ENCODE results near the gene SELENON. TPM values are rescaled to one million over a fixed set of nuclear protein-coding genes. Genes with fewer than 3 reads are reported as not detected.
A peak's percentile ranks its signal among the peaks of the same experiment; 100 is the strongest.

Gene SELENON
- polyA plus RNA-seq, 1 of the 3 experiments (the other 2 are of a cell fraction): 56.2 TPM

DNA sequence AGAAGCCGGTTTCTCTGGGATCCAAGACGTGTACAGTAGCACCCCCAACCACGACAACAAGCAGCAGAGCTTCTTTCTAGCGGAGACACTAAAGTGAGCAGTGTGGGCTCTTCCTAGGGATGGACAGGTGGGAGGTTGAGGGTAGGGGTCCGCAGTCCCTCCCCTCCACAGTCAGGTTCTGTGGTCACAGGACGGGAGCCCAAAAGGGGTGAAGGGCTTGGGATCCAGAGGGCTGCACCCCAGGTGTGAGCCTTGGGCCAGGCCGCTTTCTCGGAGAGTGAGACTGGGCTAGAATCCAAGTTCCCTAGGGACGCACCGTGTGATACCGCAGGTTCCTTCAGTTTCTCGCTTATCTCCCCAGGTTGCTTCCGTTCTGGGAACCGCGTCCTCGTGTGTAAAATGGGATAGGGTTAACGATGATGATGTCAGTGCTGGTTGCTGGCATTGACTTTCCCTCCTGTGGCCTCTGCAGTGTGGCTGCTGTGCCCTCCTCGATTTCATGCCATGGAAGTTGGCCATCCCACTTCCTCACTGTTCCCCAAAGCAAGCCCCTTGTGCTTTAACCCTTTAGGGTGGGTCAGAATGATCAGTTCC is 17.3 kb upstream of the SELENON start (continued):
- TF ChIP-seq, protein P1, sequence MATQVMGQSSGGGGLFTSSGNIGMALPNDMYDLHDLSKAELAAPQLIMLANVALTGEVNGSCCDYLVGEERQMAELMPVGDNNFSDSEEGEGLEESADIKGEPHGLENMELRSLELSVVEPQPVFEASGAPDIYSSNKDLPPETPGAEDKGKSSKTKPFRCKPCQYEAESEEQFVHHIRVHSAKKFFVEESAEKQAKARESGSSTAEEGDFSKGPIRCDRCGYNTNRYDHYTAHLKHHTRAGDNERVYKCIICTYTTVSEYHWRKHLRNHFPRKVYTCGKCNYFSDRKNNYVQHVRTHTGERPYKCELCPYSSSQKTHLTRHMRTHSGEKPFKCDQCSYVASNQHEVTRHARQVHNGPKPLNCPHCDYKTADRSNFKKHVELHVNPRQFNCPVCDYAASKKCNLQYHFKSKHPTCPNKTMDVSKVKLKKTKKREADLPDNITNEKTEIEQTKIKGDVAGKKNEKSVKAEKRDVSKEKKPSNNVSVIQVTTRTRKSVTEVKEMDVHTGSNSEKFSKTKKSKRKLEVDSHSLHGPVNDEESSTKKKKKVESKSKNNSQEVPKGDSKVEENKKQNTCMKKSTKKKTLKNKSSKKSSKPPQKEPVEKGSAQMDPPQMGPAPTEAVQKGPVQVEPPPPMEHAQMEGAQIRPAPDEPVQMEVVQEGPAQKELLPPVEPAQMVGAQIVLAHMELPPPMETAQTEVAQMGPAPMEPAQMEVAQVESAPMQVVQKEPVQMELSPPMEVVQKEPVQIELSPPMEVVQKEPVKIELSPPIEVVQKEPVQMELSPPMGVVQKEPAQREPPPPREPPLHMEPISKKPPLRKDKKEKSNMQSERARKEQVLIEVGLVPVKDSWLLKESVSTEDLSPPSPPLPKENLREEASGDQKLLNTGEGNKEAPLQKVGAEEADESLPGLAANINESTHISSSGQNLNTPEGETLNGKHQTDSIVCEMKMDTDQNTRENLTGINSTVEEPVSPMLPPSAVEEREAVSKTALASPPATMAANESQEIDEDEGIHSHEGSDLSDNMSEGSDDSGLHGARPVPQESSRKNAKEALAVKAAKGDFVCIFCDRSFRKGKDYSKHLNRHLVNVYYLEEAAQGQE (IDR thresholded peaks at IDR 0.05; ENCODE audit: low read depth, low read length): no peak
- TF ChIP-seq TEAD4 (IDR thresholded peaks at IDR 0.05; ENCODE audit: borderline replicate concordance, insufficient read depth) (no peak), USF1 (IDR thresholded peaks at IDR 0.05; ENCODE audit: borderline replicate concordance, low read depth) (no peak), GABPA (IDR thresholded peaks at IDR 0.05; ENCODE audit: low read depth) (no peak), FOSL2 (IDR thresholded peaks at IDR 0.05; ENCODE audit: borderline replicate concordance, low read depth) (no peak), RXRA (IDR thresholded peaks at IDR 0.05; ENCODE audit: borderline replicate concordance, low read depth) (no peak)

DNA sequence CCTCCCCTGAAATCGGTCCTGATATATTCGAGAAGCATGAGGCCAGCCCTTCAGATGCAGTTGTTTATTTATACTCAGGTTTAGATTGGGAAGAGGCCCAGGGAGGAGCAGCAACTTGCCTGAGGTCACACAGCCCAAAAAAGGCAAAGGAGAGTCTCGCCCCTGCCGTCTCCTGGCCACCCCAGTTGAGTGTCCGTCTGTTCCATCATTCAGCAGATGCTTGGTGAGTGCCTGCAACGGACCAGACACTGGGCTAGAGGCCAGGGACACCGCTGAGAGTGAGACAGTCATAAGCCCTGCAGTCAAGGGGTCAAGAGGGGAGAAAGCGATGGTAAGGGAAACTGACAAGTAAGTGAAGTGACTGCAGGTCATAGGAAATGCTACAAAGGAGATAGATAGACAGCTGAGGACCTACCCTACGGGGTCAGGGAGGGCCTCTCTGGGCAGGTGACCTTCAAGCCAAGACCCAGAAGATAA is 15.4 kb upstream of the SELENON start:
- ChIA-PET CTCF (interaction anchor here (0.6 to 1.6 kb wide), 3 partner anchors 12 to 124 kb away, joined by 3 to 5 read pairs (median 3); no protein-coding TSS in a partner anchor), POLR2A (no interaction called here)
- H3F3A ChIP-seq (replicated peaks; ENCODE audit: insufficient read depth): no peaks in the 10 kb centered on the region
- H3K27me3 ChIP-seq (ENCODE audit: insufficient read depth): no peaks in the 10 kb centered on the region; the same call in 1 of the 2 replicates
- no peak overlapping the region for H3K4me2 ChIP-seq
- no peak overlapping the region for H2AFZ ChIP-seq (ENCODE audit: low read depth)
- TF ChIP-seq, protein P2, sequence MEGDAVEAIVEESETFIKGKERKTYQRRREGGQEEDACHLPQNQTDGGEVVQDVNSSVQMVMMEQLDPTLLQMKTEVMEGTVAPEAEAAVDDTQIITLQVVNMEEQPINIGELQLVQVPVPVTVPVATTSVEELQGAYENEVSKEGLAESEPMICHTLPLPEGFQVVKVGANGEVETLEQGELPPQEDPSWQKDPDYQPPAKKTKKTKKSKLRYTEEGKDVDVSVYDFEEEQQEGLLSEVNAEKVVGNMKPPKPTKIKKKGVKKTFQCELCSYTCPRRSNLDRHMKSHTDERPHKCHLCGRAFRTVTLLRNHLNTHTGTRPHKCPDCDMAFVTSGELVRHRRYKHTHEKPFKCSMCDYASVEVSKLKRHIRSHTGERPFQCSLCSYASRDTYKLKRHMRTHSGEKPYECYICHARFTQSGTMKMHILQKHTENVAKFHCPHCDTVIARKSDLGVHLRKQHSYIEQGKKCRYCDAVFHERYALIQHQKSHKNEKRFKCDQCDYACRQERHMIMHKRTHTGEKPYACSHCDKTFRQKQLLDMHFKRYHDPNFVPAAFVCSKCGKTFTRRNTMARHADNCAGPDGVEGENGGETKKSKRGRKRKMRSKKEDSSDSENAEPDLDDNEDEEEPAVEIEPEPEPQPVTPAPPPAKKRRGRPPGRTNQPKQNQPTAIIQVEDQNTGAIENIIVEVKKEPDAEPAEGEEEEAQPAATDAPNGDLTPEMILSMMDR (IDR thresholded peaks at IDR 0.05): no peak
- TF ChIP-seq TCF12 (IDR thresholded peaks at IDR 0.05) (no peak), FOXJ3 (CRISPR knock-in tag; IDR thresholded peaks at IDR 0.05) (no peak; the same call in 1 of the 2 replicates), TEAD4 (IDR thresholded peaks at IDR 0.05; ENCODE audit: borderline replicate concordance, insufficient read depth) (no peak), SMC3 (IDR thresholded peaks at IDR 0.05; ENCODE audit: low read depth, low read length) (no peak), ELF1 (IDR thresholded peaks at IDR 0.05) (no peak), MXI1 (IDR thresholded peaks at IDR 0.05; ENCODE audit: low read depth, low read length) (no peak), EZH2phosphoT487 (IDR thresholded peaks at IDR 0.05; ENCODE audit: borderline replicate concordance, low read depth) (no peak), RFX5 (IDR thresholded peaks at IDR 0.05; ENCODE audit: low read length) (no peak), RCOR1 (IDR thresholded peaks at IDR 0.05; ENCODE audit: low read length) (no peak; the same call in 1 of the 2 replicates), JUND (IDR thresholded peaks at IDR 0.05) (no peak), FOSL2 (IDR thresholded peaks at IDR 0.05; ENCODE audit: borderline replicate concordance, low read depth) (no peak)
- TF ChIP-seq, protein P3, sequence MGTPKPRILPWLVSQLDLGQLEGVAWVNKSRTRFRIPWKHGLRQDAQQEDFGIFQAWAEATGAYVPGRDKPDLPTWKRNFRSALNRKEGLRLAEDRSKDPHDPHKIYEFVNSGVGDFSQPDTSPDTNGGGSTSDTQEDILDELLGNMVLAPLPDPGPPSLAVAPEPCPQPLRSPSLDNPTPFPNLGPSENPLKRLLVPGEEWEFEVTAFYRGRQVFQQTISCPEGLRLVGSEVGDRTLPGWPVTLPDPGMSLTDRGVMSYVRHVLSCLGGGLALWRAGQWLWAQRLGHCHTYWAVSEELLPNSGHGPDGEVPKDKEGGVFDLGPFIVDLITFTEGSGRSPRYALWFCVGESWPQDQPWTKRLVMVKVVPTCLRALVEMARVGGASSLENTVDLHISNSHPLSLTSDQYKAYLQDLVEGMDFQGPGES (IDR thresholded peaks at IDR 0.05; ENCODE audit: low read depth, low read length): no peak
- TF ChIP-seq, protein P4, sequence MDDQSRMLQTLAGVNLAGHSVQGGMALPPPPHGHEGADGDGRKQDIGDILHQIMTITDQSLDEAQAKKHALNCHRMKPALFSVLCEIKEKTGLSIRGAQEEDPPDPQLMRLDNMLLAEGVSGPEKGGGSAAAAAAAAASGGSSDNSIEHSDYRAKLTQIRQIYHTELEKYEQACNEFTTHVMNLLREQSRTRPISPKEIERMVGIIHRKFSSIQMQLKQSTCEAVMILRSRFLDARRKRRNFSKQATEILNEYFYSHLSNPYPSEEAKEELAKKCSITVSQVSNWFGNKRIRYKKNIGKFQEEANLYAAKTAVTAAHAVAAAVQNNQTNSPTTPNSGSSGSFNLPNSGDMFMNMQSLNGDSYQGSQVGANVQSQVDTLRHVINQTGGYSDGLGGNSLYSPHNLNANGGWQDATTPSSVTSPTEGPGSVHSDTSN (IDR thresholded peaks at IDR 0.05): no peak
- H3K9me3 ChIP-seq: no peaks in the 10 kb centered on the region
- peak overlapping the region in 1 of 2 experiments; percentile 57; a peak in 2 of 4 replicates for H3K27ac ChIP-seq (ENCODE audit: low read depth in 2 of 2, low read length in 1 of 2)
- H3K79me2 ChIP-seq (ENCODE audit: insufficient read depth): no peaks in the 10 kb centered on the region
- no peaks in the 10 kb centered on the region for H4K20me1 ChIP-seq (ENCODE audit: insufficient read depth)
- peaks cover 0 to 52% of the 10 kb centered on the region in 2 experiments; a peak in 2 of 4 replicates for H3K4me1 ChIP-seq (ENCODE audit: control insufficient read depth in 1 of 2, insufficient read depth in 2 of 2, low read depth in 1 of 2, low read length in 1 of 2)
- DNase-seq: peak; percentile 64
- 64% methylated on average over 9 of the region's 9 CpGs for WGBS (ENCODE audit: low lambda C conversion rate)
- H3K36me3 ChIP-seq (replicated peaks in 1 of 2; ENCODE audit: control insufficient read depth in 1 of 2, insufficient read depth in 2 of 2, low read length in 1 of 2): no peaks in the 10 kb centered on the region
- no peak overlapping the region for H3K9ac ChIP-seq
- no peaks in the 10 kb centered on the region for H3K9me2 ChIP-seq
- no peak overlapping the region for H3K4me3 ChIP-seq (ENCODE audit: low read depth in 2 of 2, low read length in 1 of 2)

All from SK-N-SH (cell line).